Astrocyte (in vitro differentiated cells and primary cell): ENCODE results near the gene REPS1. TPM values are rescaled to one million over a fixed set of nuclear protein-coding genes. Genes with fewer than 3 reads are reported as not detected.

Source experiments
- DNase-seq: peaks from one replicate; pipeline ENCODE4 v3.0.0-alpha.2; 2010; ENCODE audit warnings: low read depth
- FAIRE-seq: peaks from 2 replicates; lab custom pipeline; 2011; peaks lifted over from hg19 to GRCh38; lab: Jason Lieb, UNC
- H2AFZ ChIP-seq: 2 replicates; pipeline ENCODE4 v1.6.0; 2012; ENCODE audit warnings: low read depth, low read length, inconsistent platforms
- H3K27ac ChIP-seq: 2 replicates; pipeline ENCODE4 v1.5.1; 2011; ENCODE audit warnings: low read depth, low read length, inconsistent platforms
- H3K27me3 ChIP-seq: 2 replicates; pipeline ENCODE4 v1.6.0; 2011; ENCODE audit warnings: low read length, inconsistent platforms; ENCODE audit not compliant: insufficient read depth
- H3K36me3 ChIP-seq: 2 replicates; pipeline ENCODE4 v1.5.1; 2011; ENCODE audit warnings: low read length, inconsistent platforms; ENCODE audit not compliant: insufficient read depth
- H3K4me1 ChIP-seq: 2 replicates; pipeline ENCODE4 v1.5.1; 2011; ENCODE audit warnings: low read length, inconsistent platforms; ENCODE audit not compliant: insufficient read depth
- H3K4me2 ChIP-seq: 2 replicates; pipeline ENCODE4 v1.6.0; 2012; ENCODE audit warnings: low read length, inconsistent platforms
- H3K4me3 ChIP-seq: 2 replicates; pipeline ENCODE4 v1.5.1; 2011; ENCODE audit warnings: low read depth, mild to moderate bottlenecking, low read length, inconsistent platforms; ENCODE audit not compliant: insufficient read depth
- H3K79me2 ChIP-seq: 2 replicates; pipeline ENCODE4 v1.6.0; 2012; ENCODE audit warnings: mild to moderate bottlenecking, low read length, inconsistent platforms; ENCODE audit not compliant: insufficient read depth
- H3K9ac ChIP-seq: 2 replicates; pipeline ENCODE4 v1.6.0; 2012; ENCODE audit warnings: mild to moderate bottlenecking, low read length, inconsistent platforms
- H3K9me3 ChIP-seq: 2 replicates; pipeline ENCODE4 v1.5.1; 2012; ENCODE audit warnings: low read depth, mild to moderate bottlenecking, low read length, inconsistent platforms; ENCODE audit not compliant: insufficient read depth
- H4K20me1 ChIP-seq: 2 replicates; pipeline ENCODE4 v1.6.0; 2012; ENCODE audit warnings: low read length, inconsistent platforms; ENCODE audit not compliant: insufficient read depth
- H3K27ac Mint-ChIP-seq: one replicate; pipeline ENCODE4 v1.8.0; 2021; ENCODE audit warnings: mild to moderate bottlenecking, mixed read lengths; ENCODE audit not compliant: unreplicated experiment
- H3K27me3 Mint-ChIP-seq: one replicate; pipeline ENCODE4 v1.8.0; 2021; ENCODE audit warnings: low read depth, mixed read lengths; ENCODE audit not compliant: unreplicated experiment
- H3K36me3 Mint-ChIP-seq: one replicate; pipeline ENCODE4 v1.8.0; 2021; ENCODE audit warnings: low read depth, mixed read lengths; ENCODE audit not compliant: unreplicated experiment
- H3K4me1 Mint-ChIP-seq: one replicate; pipeline ENCODE4 v1.8.0; 2021; ENCODE audit warnings: low read depth, mixed read lengths; ENCODE audit not compliant: unreplicated experiment
- H3K4me3 Mint-ChIP-seq: one replicate; pipeline ENCODE4 v1.8.0; 2021; ENCODE audit warnings: mild to moderate bottlenecking, moderate library complexity, mixed read lengths; ENCODE audit not compliant: unreplicated experiment
- H3K9me3 Mint-ChIP-seq: one replicate; pipeline ENCODE4 v1.8.0; 2021; ENCODE audit warnings: mild to moderate bottlenecking, mixed read lengths; ENCODE audit not compliant: unreplicated experiment
- CTCF ChIP-seq: IDR thresholded peaks from 2 replicates; pipeline ENCODE4 v1.5.1; 2011; ENCODE audit warnings: low read depth, mild to moderate bottlenecking, inconsistent platforms, low read length, moderate library complexity; ENCODE audit not compliant: insufficient read depth
- EZH2 ChIP-seq: IDR thresholded peaks from 2 replicates; pipeline ENCODE4 v1.6.1; 2012; ENCODE audit warnings: mild to moderate bottlenecking, low read length, inconsistent platforms; ENCODE audit not compliant: insufficient read depth
- total RNA-seq: library from RNA; stranded (reverse); gene quantifications from 2 replicates; pipeline ENCODE4 v1.2.1, GENCODE V29; 2021

REPS1 gene
- total RNA-seq, 1 donor from 2014 or later = 39.1 TPM

GRCh38 chr6:138897031-138897430, 91.0 kb downstream of the REPS1 start:
- no peak for DNase-seq

DNA sequence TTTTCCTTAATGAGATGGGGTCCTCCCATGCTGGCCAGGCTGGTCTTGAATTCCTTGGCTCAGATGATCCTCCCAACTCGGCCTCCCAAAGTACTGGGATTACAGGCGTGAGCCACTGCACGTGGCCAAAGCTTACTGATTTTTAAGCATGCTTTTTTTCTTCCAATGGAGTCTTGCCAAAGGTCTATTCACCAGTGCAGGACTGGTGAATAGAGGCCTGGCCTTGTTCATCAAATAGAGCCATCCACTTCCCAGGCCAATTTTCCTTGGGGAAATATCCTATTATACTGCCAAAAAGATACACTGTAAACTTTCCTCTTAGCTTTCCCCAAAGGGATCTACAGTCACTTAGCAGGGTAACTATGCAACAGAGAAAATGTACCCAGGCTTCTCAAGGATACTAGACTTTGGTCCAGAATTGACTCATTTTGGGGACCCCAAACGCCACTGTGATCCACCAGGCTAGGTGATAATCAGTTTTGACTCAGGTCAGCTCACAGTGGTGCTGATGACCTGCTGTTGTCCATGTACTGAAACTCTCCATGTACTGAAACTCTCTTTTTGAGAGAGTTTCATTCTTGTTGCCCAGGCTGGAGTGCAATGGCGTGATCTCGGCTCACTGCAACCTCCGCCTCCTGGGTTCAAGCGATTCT, 91.8 kb downstream of the REPS1 start:
- no peak overlapping the region for H3K9ac ChIP-seq
- H3K36me3 Mint-ChIP-seq = peaks cover 5% of the 10 kb centered on the region
- H3K27me3 ChIP-seq = no peaks in the 10 kb centered on the region
- peaks cover 5% of the 10 kb centered on the region for H3K36me3 ChIP-seq
- no peak overlapping the region for H2AFZ ChIP-seq
- no peak overlapping the region for H3K4me3 ChIP-seq
- H3K9me3 ChIP-seq = no peaks in the 10 kb centered on the region
- H3K27ac Mint-ChIP-seq = no peak overlapping the region
- H3K4me1 ChIP-seq = no peaks in the 10 kb centered on the region
- TF ChIP-seq CTCF (no peak), EZH2 (no peak)
- H3K4me1 Mint-ChIP-seq = no peaks in the 10 kb centered on the region
- no peak for DNase-seq
- no peak overlapping the region for H3K4me2 ChIP-seq
- H3K9me3 Mint-ChIP-seq = no peaks in the 10 kb centered on the region
- H4K20me1 ChIP-seq = no peaks in the 10 kb centered on the region
- H3K79me2 ChIP-seq = no peaks in the 10 kb centered on the region
- no peak overlapping the region for H3K27ac ChIP-seq
- H3K27me3 Mint-ChIP-seq = no peaks in the 10 kb centered on the region
- no peak overlapping the region for H3K4me3 Mint-ChIP-seq
- no peak for FAIRE-seq

More at GRCh38 chr6:138897031-138897430, 91.0 kb downstream of the REPS1 start:
- no peaks in the 10 kb centered on the region for H3K79me2 ChIP-seq
- H3K4me1 ChIP-seq = no peaks in the 10 kb centered on the region
- H3K27ac ChIP-seq = no peak overlapping the region
- Mint-ChIP-seq H3K9me3 (no peaks in the 10 kb centered on the region), H3K27ac (no peak overlapping the region), H3K4me3 (no peak overlapping the region), H3K4me1 (no peaks in the 10 kb centered on the region), H3K27me3 (no peaks in the 10 kb centered on the region), H3K36me3 (peaks cover 5% of the 10 kb centered on the region)
- H3K27me3 ChIP-seq = no peaks in the 10 kb centered on the region
- no peak for FAIRE-seq
- no peak overlapping the region for H3K4me3 ChIP-seq
- H3K9me3 ChIP-seq = no peaks in the 10 kb centered on the region
- TF ChIP-seq EZH2 (no peak), CTCF (no peak)
- no peak overlapping the region for H3K9ac ChIP-seq
- no peak overlapping the region for H2AFZ ChIP-seq
- H3K4me2 ChIP-seq = no peak overlapping the region
- H4K20me1 ChIP-seq = no peaks in the 10 kb centered on the region
- peaks cover 5% of the 10 kb centered on the region for H3K36me3 ChIP-seq

- Histone ChIP-seq H3K9ac (no peak overlapping the region), H3K27me3 (no peaks in the 10 kb centered on the region), H3K4me3 (no peak overlapping the region), H3K4me2 (peak overlapping the region; percentile 38), H3K79me2 (no peaks in the 10 kb centered on the region), H4K20me1 (no peaks in the 10 kb centered on the region), H3K36me3 (no peaks in the 10 kb centered on the region), H3K27ac (no peak overlapping the region), H2AFZ (no peak overlapping the region), H3K4me1 (no peaks in the 10 kb centered on the region), H3K9me3 (no peaks in the 10 kb centered on the region)
- H3K27me3 Mint-ChIP-seq = no peaks in the 10 kb centered on the region
- no peak for TF ChIP-seq EZH2
- TF ChIP-seq CTCF = no peak
- no peaks in the 10 kb centered on the region for H3K9me3 Mint-ChIP-seq
- H3K36me3 Mint-ChIP-seq = peaks cover 1% of the 10 kb centered on the region
- FAIRE-seq (no peak), DNase-seq (peak; percentile 4)
- no peaks in the 10 kb centered on the region for H3K4me1 Mint-ChIP-seq
- no peak overlapping the region for H3K27ac Mint-ChIP-seq
- no peak overlapping the region for H3K4me3 Mint-ChIP-seq
These were observed 96.6 kb downstream of the REPS1 start for GRCh38 chr6:138891255-138891986.
